IPS DF 19.7 (cell line): ENCODE measurements around the gene KIAA0319L.
"Not testable (repeated sequence)": the region's sequence is repeated elsewhere in the genome, so short reads cannot be mapped to it uniquely, and the experiment has no call there.

Experiments used
- DNase-seq: peaks from one replicate; pipeline ENCODE4 v3.0.0-alpha.2; 2013; ENCODE audit warnings: low read depth, low spot score

Gene KIAA0319L

DNA sequence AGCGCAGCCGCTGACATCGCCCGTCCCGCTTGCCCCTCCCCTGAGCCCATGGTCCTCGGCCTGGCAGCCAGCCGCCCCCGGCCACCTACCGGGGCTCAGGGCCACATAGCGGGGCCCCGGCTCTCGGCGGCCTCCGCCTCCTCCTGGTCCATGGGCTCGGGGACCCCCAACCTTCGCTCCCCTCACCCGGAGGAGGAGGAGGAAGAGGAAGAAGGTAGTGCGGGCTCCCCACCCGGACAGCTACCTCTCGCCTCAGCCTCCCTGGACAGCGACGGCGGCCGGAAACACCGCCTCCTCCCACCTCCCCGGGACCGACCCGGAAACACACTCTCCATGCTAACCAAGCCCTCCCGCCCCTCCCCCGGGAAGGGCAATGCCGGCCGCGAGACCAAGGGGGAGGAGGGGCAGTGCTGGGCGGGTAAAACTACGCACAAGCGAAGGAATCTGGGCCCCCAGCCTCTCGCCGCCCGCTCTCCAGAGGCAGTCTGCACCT lies at the start of gene KIAA0319L:
TSS of gene KIAA0319L (minus strand) at position 286 of the 493 bp plus-strand sequence. CDS start 2,912 bp downstream, outside the sequence.
- no peak for DNase-seq

DNA sequence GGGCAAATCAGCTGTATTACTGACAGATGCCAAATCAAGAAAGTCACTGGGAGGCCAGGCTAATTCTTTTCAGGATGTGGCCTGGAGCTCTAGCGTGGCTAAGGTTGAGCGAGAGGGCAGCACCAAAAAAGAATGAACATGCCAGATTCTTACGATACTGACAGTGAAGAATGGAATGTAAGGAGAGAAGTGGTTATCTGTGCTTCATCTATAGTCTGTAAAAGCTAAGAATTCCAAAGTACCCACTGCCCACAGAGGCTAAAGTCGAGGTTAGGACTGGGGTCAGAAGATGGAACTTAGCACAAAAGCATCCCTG lies 48.6 kb upstream of the KIAA0319L start:
- no peak for DNase-seq

DNA sequence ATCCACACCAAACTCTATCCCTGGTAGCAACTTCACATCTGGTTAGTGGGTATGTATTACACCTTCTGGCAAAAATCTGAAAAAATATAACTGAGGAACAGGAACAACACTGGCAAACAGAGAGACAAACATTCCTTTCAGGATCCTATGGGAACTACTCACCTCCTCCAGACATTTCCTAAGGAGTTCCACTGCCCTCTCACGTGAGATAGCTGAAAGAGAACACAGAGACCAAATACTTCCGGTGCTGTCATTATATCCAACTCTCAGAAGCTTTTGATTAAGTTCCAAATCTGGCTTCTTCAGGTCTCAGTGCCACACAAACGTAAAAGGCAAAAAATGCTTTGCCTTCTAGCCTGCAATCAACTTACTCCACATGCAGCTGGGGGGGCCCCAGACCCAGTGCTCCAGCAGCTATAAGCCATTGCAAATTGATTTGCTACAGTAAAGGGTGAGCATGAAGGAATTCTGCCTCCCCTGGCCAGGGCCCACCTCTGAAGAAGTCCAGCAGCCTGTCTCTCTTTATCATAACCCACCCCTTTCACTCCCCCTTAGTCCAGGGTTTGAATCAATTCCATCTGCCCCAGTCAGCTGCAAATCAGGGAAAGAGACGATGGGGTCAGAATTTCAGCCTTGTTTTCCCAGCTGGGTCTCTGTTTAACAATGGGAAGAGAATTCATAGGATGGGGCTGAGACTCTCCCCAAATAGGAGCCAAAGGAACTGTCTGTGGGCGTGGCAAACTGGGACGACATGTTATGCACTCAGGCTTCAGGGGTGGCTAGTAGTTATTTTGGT lies 48.1 kb upstream of the KIAA0319L start:
- DNase-seq, result no peak

DNA sequence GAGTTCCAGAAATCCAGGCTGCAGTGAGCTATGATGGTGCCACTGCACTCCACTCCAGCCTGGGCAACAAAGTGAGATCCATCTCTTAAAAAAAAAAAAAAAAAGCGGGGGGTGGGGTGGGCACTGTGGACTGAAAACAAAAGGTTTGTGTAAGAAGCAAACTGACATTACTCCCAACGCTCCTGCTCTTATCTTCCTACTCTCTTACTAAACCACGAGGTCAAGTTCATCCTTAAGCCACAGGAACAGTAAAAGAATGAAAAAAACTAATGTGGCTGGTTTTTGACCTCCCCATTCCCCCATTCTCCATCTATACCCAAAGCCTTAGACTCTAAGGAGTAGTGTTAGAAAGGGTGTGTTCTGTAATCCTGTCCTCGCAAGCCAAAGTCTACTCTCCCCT lies 46.7 kb upstream of the KIAA0319L start:
- no peak for DNase-seq

- DNase-seq, result no peak
Observed at GRCh38 chr1:35603468-35603867, 46.3 kb upstream of the KIAA0319L start.

GRCh38 chr1:35600593-35600992 lies 43.4 kb upstream of the KIAA0319L start:
- DNase-seq, result no peak

DNA sequence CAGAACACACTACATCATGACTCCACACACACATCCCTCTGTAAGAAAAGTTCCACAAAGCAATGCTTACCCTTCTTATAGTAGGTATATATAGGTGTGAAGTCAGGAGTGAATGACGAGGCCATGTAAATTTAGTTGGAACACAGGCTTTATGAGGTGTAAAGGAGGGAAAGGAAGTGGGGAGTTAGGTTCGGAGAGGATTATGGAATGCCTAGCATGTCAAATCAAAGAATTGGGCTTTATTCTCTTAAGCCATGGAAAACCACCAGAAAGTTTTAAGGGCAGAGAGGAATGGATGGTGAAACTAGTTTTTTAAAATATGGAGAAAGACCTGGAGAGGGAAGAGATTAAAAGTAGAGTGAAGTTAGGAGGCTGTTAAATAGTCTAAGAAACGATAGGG lies 42.2 kb upstream of the KIAA0319L start:
- no peak for DNase-seq

DNA sequence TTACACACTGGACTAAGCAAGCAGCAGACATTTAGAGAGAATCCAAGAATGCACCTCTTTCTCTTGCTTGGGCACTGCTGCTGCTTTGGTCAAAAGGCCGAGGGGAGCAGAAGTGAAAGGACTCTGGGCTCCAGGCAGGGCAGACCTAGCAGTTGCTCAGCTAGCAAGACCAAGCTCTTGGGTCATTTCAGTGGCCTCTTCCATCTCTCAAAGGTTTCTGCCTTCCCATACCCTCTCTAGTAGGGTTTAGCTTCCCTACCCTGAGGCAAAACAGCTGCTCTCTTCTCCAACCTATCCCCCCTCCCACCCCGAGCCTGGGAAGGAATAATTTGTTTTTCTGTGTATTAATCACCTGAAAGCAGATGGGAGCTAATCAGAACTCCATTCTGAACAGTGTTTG lies 41.7 kb upstream of the KIAA0319L start:
- DNase-seq, result no peak

GRCh38 chr1:35597870-35598269 lies 40.7 kb upstream of the KIAA0319L start:
- DNase-seq, result no peak

DNA sequence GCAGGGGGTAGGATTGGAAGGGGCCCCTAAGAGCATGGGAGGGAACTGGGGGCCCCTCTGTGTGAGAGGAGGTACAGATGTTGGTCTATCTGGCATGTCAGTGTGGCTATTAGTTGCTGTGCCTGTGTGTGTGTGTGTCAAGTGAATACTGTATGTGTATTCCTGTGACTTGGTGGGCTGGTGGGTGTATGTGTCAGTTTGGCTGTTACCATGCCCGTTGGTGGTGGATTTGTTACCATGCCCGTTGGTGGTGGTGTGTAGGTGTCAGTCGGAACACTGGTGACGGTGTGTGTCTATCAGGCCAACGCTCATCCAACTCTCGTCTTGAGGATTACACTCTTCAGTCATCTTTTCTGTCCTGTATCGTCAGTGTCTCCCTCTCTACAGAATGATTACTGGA lies 38.5 kb upstream of the KIAA0319L start:
- no peak for DNase-seq

DNA sequence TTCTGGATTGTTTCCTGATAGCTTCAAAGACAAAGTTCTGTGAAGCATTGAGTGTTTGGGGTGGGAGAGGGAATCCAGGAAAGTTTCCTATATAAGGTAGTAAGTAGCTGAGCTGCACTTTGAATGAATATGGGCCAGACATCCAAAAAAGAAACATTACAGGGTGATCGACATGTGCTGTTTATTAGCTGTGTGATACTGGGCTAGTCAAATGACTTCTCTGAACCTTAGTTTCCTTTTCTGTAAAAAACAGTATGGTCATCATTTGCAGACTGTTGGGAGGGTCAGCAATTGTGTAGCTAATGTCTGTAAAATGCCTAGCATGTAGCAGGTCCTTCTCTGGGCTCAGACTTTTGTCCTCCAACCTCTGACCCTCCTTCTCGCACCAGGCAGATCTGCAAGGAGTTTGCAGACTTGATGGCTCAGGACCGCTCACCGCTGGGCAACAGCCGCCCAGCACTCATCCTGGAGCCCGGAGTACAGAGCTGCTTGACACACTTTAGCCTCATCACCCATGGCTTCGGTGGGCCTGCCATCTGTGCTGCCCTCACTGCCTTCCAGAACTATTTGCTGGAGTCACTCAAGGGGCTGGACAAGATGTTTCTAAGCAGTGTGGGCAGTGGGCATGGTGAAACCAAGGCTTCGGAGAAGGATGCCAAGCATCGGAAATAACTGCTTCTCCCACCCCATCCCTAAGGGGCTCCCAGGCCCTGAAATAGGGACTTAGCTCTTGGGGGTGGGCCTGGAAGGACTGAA lies 37.0 kb upstream of the KIAA0319L start:
- DNase-seq, result no peak

DNA sequence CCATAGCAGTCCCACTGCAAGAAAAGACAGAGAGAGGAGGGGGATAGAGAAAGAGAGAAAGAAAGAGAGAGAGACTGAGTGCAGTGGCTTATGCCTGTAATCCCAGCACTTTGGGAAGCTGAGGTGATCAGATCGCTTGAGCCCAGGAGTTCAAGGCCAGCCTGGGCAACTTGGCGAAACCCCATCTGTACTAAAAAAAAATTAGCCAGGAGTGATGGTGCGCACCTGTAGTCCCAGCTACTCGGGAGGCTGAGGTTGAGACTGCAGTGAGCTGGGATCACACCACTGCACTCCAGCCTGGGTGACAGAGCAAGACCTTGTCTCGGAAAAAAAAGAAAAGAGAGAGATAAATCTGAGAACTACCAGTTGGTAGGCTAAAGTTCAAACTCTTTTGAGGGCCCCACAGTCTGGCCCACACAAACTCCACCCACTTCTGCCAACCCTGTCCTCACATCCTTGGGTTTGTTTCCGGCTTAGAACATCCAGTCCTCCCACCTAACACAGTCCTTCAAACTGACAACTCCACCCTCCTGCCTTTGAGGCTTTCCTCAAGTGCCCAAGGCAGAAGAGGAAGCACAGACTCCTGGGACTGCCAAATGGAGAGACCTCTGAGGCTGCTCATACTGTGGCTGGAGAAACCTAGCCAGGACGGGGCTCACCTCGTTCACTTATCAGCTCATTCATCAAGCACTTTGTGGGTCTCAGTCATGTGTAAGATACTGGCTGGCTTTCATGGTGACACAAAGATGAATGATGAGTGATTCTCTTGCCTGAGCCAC lies 36.0 kb upstream of the KIAA0319L start:
- no peak for DNase-seq

GRCh38 chr1:35591211-35591610 lies 34.0 kb upstream of the KIAA0319L start:
- DNase-seq, result no peak

DNA sequence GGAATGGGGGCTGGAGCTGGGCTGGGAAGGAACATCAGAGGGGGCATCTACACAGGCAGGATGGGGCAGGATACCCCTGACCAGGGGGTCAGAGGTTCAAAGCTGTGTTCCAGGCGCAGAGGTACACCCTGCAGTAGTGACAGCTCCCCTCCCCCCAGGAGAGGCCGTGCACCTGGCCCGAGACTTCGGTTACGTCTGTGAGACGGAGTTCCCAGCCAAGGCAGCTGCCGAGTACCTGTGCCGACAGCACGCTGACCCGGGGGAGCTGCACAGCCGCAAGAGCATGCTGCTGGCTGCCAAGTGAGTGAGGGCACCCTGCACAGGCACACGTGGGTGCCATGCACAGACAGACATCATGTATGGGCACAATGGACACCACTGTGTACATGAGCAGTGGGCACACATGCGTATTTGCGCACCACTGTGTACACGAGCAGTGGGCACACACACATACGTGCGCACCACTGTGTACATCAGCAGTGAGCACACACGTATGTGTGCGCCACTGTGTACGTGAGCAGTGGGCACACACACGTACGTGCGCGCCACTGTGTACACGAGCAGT lies 33.4 kb upstream of the KIAA0319L start:
- no peak for DNase-seq

- DNase-seq, result no peak
Observed at GRCh38 chr1:35589516-35590427, 32.6 kb upstream of the KIAA0319L start.

- no peak for DNase-seq
Observed at GRCh38 chr1:35588197-35588910, 31.2 kb upstream of the KIAA0319L start.

DNA sequence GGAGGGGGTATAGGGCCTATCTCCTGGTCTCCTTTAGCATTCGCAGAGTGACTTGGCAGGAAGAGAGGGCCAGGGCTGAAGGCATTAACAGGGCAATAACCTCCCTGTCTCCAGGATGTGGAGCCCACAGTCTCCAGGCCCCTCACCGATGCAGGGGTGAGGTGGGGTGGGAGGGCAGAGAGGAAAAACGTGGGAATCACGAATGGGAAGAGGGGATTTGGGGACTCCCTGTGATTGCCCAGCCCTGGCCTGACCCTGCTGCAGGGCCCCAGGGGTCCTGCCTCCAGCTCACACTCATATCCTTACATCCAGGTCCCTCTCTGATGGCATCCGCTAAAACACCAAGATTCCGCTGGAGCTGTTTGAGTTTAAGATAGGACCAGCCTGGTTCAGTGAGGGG lies 30.5 kb upstream of the KIAA0319L start:
- no peak for DNase-seq

DNA sequence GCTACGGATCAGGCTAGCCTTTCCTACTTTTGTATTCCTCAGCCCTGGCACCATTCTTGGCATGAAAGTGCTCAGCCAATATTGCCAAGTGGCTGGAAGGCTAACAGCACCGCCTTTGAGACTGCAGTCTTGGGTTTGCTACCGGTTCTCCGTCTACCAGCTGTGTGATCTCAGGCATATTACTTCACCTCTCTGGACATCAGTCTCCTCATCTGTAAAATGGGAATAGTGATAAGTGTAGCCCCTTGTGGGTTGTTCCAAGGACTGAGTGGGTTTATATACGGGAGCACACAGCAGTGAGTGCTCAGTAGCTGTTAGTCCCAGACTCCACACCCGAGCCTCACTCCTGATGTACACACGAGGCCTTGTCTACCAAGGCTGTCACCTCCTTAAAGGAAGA lies 29.6 kb upstream of the KIAA0319L start:
- DNase-seq, result no peak

GRCh38 chr1:35585805-35586204 lies 28.6 kb upstream of the KIAA0319L start:
- DNase-seq, result not testable (repeated sequence)

GRCh38 chr1:35585281-35585680 lies 28.1 kb upstream of the KIAA0319L start:
- DNase-seq, result no peak
